AG09309 (cell line): ENCODE data around the gene OBSCN.

ENCODE experiments used
- DNase-seq: peaks from one replicate; pipeline ENCODE4 v3.0.0-alpha.2; 2010; ENCODE audit warnings: low read depth
- H3K4me3 ChIP-seq: 2 replicates; pipeline ENCODE4 v1.5.1; 2011; ENCODE audit warnings: mild to moderate bottlenecking, low read depth, low read length, moderate library complexity; ENCODE audit not compliant: control insufficient read depth
- TF ChIP-seq, protein P1 (sequence below): IDR thresholded peaks from 2 replicates; pipeline ENCODE4 v1.5.1; 2011; ENCODE audit warnings: mild to moderate bottlenecking, low read depth, low read length, inconsistent platforms; ENCODE audit not compliant: insufficient read depth, control insufficient read depth; ENCODE audit errors: missing control alignments

OBSCN gene

DNA sequence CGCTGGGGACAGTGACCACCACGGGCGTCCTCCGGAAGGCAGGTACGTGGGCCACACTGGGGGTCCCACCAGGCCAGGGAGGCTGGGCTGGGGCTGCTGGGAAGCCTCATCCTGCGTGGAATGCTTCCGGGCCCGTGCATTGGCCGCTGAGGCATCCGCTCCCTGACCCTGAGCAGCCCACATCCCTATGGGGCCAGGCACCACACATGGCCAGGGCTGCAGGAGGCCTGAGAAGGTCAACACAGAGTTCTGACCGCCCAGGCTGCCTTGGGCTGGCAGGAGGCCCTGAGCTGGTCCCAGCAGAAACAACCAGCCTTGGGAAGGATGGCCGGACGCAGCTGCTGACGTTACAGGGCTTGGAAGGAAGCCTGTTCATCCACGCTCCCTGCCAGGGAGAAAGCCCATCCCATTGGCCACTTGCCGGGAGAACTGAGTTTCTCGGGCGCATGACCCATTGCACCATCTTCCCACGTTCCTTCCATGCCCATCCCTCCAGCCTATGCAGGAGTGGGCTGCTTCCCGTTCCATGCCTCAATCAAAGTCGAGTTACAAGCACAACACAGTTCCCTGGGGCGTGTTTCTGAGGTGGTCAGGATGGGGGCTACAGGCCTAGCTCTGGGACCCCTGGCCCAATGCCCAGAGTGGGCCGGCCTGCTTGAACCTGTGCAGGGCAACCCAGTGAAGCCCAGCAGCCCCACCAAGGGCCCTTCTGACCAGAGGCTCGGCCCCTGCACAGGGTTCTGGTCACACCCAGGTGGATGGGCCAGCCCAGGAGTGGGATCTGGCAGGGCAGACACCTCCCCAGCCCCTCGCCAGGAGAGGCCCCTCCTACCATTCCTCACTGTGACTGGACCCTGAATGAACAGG, 167.1 kb downstream of the OBSCN start:
- H3K4me3 ChIP-seq = no peak overlapping the region
- TF ChIP-seq, protein P1, sequence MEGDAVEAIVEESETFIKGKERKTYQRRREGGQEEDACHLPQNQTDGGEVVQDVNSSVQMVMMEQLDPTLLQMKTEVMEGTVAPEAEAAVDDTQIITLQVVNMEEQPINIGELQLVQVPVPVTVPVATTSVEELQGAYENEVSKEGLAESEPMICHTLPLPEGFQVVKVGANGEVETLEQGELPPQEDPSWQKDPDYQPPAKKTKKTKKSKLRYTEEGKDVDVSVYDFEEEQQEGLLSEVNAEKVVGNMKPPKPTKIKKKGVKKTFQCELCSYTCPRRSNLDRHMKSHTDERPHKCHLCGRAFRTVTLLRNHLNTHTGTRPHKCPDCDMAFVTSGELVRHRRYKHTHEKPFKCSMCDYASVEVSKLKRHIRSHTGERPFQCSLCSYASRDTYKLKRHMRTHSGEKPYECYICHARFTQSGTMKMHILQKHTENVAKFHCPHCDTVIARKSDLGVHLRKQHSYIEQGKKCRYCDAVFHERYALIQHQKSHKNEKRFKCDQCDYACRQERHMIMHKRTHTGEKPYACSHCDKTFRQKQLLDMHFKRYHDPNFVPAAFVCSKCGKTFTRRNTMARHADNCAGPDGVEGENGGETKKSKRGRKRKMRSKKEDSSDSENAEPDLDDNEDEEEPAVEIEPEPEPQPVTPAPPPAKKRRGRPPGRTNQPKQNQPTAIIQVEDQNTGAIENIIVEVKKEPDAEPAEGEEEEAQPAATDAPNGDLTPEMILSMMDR = no peak
- DNase-seq = peak; percentile 86

DNA sequence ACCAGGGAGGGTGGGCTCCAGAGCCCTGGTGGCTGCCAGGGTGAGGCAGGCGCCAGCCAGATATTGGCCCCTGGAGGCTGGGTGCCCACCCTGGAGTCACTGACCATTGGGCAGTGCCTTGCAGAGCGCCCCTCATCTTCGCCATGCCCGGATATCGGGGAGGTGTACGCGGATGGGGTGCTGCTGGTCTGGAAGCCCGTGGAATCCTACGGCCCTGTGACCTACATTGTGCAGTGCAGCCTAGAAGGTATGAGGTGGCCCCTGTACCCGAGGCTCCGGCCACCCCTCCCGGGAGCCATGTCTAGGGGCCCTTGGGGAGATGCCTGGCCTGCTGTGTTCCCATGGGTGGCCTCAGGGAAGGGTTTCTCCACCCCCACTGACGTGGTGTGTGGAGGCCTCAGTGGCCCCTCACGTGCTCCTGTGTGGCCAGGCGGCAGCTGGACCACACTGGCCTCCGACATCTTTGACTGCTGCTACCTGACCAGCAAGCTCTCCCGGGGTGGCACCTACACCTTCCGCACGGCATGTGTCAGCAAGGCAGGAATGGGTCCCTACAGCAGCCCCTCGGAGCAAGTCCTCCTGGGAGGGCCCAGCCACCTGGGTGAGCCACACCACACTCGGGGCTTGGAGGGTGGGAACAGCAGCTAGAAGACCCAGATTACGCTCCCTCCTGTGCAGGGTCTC, 167.9 kb downstream of the OBSCN start:
- H3K4me3 ChIP-seq = no peak overlapping the region
- no peak for DNase-seq
- TF ChIP-seq, protein P1 = no peak

DNA sequence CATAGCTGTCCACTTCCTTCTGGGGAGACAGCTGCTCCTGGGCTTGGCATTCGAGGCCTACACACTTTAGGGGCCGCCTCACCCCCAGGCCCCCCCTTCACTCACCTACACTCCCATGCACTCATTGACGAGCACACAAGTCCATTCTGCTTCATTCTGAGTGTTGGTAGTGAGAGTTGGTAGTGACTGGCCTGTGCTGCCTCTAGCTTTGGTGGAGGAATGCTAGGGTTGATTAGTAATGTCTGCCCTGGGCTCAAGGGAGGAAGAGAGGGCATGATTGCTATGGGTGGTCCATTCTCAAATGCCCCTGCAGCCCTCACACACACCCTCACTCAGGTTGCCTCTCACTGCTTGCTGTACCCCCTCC, 168.4 kb downstream of the OBSCN start:
- H3K4me3 ChIP-seq = no peak overlapping the region
- TF ChIP-seq, protein P1 = no peak
- DNase-seq = no peak

DNA sequence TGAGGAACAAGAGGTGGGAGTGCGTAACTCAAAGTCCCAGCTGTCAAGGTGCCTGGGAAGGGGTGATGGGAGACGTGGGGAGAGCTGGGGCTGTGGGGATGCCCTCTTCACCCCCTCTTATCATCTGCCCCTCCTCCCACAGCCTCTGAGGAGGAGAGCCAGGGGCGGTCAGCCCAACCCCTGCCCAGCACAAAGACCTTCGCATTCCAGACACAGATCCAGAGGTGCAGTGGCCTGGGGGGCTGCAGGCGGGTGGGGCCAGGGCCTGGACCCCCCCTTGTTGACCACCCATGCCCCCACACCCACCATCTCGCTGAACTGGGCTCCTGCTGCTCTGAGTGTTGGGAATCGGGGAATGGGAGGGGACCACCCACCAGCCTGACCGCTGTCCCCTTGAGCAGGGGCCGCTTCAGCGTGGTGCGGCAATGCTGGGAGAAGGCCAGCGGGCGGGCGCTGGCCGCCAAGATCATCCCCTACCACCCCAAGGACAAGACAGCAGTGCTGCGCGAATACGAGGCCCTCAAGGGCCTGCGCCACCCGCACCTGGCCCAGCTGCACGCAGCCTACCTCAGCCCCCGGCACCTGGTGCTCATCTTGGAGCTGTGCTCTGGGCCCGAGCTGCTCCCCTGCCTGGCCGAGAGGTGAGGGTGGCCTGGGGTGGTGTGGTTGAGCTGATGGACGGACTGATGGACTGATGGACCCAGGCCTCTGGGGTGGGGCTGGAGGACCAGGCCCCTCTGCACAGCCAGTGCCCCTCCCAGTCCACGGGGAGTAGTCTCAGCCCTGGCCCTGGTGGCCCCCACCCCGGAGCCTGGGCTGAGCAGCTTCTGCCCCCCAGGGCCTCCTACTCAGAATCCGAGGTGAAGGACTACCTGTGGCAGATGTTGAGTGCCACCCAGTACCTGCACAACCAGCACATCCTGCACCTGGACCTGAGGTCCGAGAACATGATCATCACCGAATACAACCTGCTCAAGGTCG, 169.1 kb downstream of the OBSCN start:
- TF ChIP-seq, protein P1 = no peak
- DNase-seq = no peak
- H3K4me3 ChIP-seq = no peak overlapping the region

DNA sequence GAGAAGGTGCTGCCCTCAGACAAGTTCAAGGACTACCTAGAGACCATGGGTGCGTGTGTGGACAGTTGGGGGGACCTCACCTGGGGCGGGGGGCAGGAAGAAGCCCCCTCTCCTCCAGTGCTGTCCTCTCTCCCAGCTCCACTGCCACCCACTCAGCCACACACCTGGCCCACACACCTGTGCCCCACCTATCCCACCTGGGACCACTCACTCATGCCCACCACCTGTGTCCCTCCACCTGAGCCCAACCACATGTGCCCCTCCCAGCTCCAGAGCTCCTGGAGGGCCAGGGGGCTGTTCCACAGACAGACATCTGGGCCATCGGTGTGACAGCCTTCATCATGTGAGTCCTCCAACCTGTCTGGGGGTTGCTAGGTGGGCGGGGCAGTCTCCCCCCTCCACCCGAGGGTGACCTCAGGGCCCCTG, 169.8 kb downstream of the OBSCN start:
- TF ChIP-seq, protein P1 = no peak
- DNase-seq = no peak
- H3K4me3 ChIP-seq = no peak overlapping the region
